ENCODE results near the gene RPL19.

Gene RPL19

DNA sequence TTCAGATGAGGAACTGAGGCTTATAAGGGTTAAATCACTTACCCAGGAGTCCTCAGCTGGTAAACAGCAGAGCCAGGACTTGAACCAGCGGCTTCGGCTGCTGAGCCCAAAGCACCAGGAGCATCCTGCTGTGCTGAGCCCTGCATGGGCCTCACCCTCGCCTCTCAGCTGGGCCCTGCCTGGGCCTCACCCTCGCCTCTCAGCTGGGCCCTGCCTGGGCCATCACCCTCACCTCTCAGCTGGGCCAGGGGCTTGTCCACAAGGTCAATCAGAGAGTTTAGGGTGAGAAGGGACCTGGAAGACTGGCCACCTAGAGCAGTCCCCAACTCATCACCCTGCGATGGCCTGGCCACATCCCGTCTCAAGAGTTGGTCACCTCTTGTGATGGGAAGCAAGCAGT is 21.5 kb downstream of the RPL19 start:
- H3K4me3 ChIP-seq (replicated peaks; ENCODE audit: low read depth, low read length): no peak overlapping the region
- DNase-seq (ENCODE audit: extremely low read depth, low read depth): no peak
- TF ChIP-seq, protein P1, sequence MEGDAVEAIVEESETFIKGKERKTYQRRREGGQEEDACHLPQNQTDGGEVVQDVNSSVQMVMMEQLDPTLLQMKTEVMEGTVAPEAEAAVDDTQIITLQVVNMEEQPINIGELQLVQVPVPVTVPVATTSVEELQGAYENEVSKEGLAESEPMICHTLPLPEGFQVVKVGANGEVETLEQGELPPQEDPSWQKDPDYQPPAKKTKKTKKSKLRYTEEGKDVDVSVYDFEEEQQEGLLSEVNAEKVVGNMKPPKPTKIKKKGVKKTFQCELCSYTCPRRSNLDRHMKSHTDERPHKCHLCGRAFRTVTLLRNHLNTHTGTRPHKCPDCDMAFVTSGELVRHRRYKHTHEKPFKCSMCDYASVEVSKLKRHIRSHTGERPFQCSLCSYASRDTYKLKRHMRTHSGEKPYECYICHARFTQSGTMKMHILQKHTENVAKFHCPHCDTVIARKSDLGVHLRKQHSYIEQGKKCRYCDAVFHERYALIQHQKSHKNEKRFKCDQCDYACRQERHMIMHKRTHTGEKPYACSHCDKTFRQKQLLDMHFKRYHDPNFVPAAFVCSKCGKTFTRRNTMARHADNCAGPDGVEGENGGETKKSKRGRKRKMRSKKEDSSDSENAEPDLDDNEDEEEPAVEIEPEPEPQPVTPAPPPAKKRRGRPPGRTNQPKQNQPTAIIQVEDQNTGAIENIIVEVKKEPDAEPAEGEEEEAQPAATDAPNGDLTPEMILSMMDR (IDR thresholded peaks at IDR 0.05; ENCODE audit: low read depth, low read length, missing control alignments): no peak

GRCh38 chr17:39222151-39222550 is 22.1 kb downstream of the RPL19 start:
- no peak overlapping the region for H3K4me3 ChIP-seq (replicated peaks; ENCODE audit: low read depth, low read length)
- TF ChIP-seq, protein P1 (IDR thresholded peaks at IDR 0.05; ENCODE audit: low read depth, low read length, missing control alignments): no peak
- DNase-seq (ENCODE audit: extremely low read depth, low read depth): no peak

GRCh38 chr17:39222866-39223834 is 23.1 kb downstream of the RPL19 start:
- H3K4me3 ChIP-seq (replicated peaks; ENCODE audit: low read depth, low read length): no peak overlapping the region
- TF ChIP-seq, protein P1 (IDR thresholded peaks at IDR 0.05; ENCODE audit: low read depth, low read length, missing control alignments): no peak
- DNase-seq (ENCODE audit: extremely low read depth, low read depth): no peak

GRCh38 chr17:39223907-39224777 is 24.1 kb downstream of the RPL19 start:
- no peak for DNase-seq (ENCODE audit: extremely low read depth, low read depth)
- H3K4me3 ChIP-seq (replicated peaks; ENCODE audit: low read depth, low read length): no peak overlapping the region
- TF ChIP-seq, protein P1 (IDR thresholded peaks at IDR 0.05; ENCODE audit: low read depth, low read length, missing control alignments): no peak

GRCh38 chr17:39224778-39225307 is 24.8 kb downstream of the RPL19 start:
- DNase-seq (ENCODE audit: extremely low read depth, low read depth): no peak
- TF ChIP-seq, protein P1 (IDR thresholded peaks at IDR 0.05; ENCODE audit: low read depth, low read length, missing control alignments): no peak
- no peak overlapping the region for H3K4me3 ChIP-seq (replicated peaks; ENCODE audit: low read depth, low read length)

GRCh38 chr17:39225308-39225958 is 25.4 kb downstream of the RPL19 start, which contains the start of gene STAC2:
TSS of gene STAC2 (minus strand) at chr17:39225945. CDS start at chr17:39225502, 443 bp downstream.
- peak within 1 kb of the TSS; percentile 15 for H3K4me3 ChIP-seq (replicated peaks; ENCODE audit: low read depth, low read length)
- DNase-seq (ENCODE audit: extremely low read depth, low read depth): no peak
- TF ChIP-seq, protein P1 (IDR thresholded peaks at IDR 0.05; ENCODE audit: low read depth, low read length, missing control alignments): no peak
